Liver (tissue), 9 donors: ENCODE results near the gene ZFAND3. TPM values are rescaled to one million over a fixed set of nuclear protein-coding genes. Genes with fewer than 3 reads are reported as not detected.

Source experiments
- DNase-seq: peaks from one replicate; pipeline ENCODE4 v3.0.0-alpha.2; 2017; ENCODE audit warnings: low spot score
- H3K27ac ChIP-seq, 2 donors: one replicate each; pipeline ENCODE4 v1.7.0; 2013; ENCODE audit warnings: inconsistent platforms in 2 of 2, low read length in 2 of 2, control low read depth in 1 of 2, low read depth in 1 of 2, mild to moderate bottlenecking in 1 of 2
- H3K27me3 ChIP-seq, 4 donors: one replicate each; pipeline versions ENCODE4 v1.6.1 to v1.7.0; 2013; ENCODE audit warnings: low read length in 3 of 4, inconsistent platforms in 1 of 4, mild to moderate bottlenecking in 1 of 4, moderate library complexity in 1 of 4; ENCODE audit not compliant: control insufficient read depth in 4 of 4, insufficient read depth in 4 of 4
- H3K36me3 ChIP-seq, 4 donors: one replicate each; pipeline versions ENCODE4 v1.6.1 to v1.7.0; 2013; ENCODE audit warnings: low read length in 3 of 4, mild to moderate bottlenecking in 3 of 4, low read depth in 1 of 4, moderate library complexity in 1 of 4; ENCODE audit not compliant: control insufficient read depth in 4 of 4, insufficient read depth in 3 of 4
- H3K4me1 ChIP-seq, 4 donors: one replicate each; pipeline versions ENCODE4 v1.6.1 to v1.7.0; 2013; ENCODE audit warnings: low read length in 3 of 4, mild to moderate bottlenecking in 3 of 4, moderate library complexity in 1 of 4; ENCODE audit not compliant: control insufficient read depth in 4 of 4, insufficient read depth in 4 of 4
- H3K4me3 ChIP-seq, 3 donors: one replicate each; pipeline versions ENCODE4 v1.6.1 to v1.7.0; 2013; ENCODE audit warnings: low read length in 3 of 3, control low read depth in 1 of 3, low read depth in 1 of 3, mild to moderate bottlenecking in 1 of 3
- H3K9ac ChIP-seq, 2 donors: one replicate each; pipeline ENCODE4 v1.7.0; 2013; ENCODE audit warnings: low read length in 2 of 2, mild to moderate bottlenecking in 2 of 2, moderate library complexity in 2 of 2, control low read depth in 1 of 2, low read depth in 1 of 2
- H3K9me3 ChIP-seq, 4 donors: one replicate each; pipeline versions ENCODE4 v1.6.1 to v1.7.0; 2013; ENCODE audit warnings: low read length in 3 of 4; ENCODE audit not compliant: control insufficient read depth in 4 of 4
- ATF3 ChIP-seq: IDR thresholded peaks from 2 replicates; pipeline ENCODE4 v1.6.1; 2016; ENCODE audit warnings: antibody characterized with exemption
- CTCF ChIP-seq: fragments of 150-350 bp; IDR thresholded peaks from 2 replicates; pipeline ENCODE4 v1.5.1; 2017; ENCODE audit warnings: improper control_type of control experiment, low read depth, low read length; ENCODE audit not compliant: missing input control
- EGR1 ChIP-seq, 2 donors: IDR thresholded peaks; 2 replicates each; pipeline ENCODE4 v1.6.1; 2016 to 2018; ENCODE audit warnings: antibody characterized with exemption in 2 of 2, low read depth in 2 of 2
- FOXA1 ChIP-seq: IDR thresholded peaks from 2 replicates; pipeline ENCODE4 v1.6.1; 2016; ENCODE audit warnings: antibody characterized with exemption
- FOXA2 ChIP-seq: IDR thresholded peaks from 2 replicates; pipeline ENCODE4 v1.6.1; 2016; ENCODE audit warnings: antibody characterized with exemption
- GABPA ChIP-seq, 2 donors: IDR thresholded peaks in 1 of 2; conservative IDR thresholded peaks in 1 of 2; 2 replicates each; pipeline ENCODE4 v1.6.1; 2016; ENCODE audit warnings: antibody characterized with exemption in 2 of 2, mild to moderate bottlenecking in 1 of 2, moderate library complexity in 1 of 2
- HNF4A ChIP-seq, 2 donors: conservative IDR thresholded peaks; 2 replicates each; pipeline ENCODE4 v1.6.1; 2016; ENCODE audit warnings: antibody characterized with exemption in 2 of 2, mild to moderate bottlenecking in 2 of 2
- HNF4G ChIP-seq: IDR thresholded peaks from 2 replicates; pipeline ENCODE4 v1.6.1; 2016; ENCODE audit warnings: antibody characterized with exemption
- JUND ChIP-seq, 2 donors: IDR thresholded peaks; 2 replicates each; pipeline ENCODE4 v1.6.1; 2016; ENCODE audit warnings: antibody characterized with exemption in 2 of 2
- MAX ChIP-seq: IDR thresholded peaks from 2 replicates; pipeline ENCODE4 v1.6.1; 2016; ENCODE audit warnings: antibody characterized with exemption
- NR2F2 ChIP-seq: IDR thresholded peaks from 2 replicates; pipeline ENCODE4 v1.6.1; 2016; ENCODE audit warnings: antibody characterized with exemption
- RAD21 ChIP-seq, 2 donors: IDR thresholded peaks; 2 replicates each; pipeline ENCODE4 v1.6.1; 2016; ENCODE audit warnings: antibody characterized with exemption in 2 of 2, mild to moderate bottlenecking in 2 of 2
- REST ChIP-seq: IDR thresholded peaks from 2 replicates; pipeline ENCODE4 v1.6.1; 2016; ENCODE audit warnings: antibody characterized with exemption, mild to moderate bottlenecking
- RXRA ChIP-seq, 2 donors: IDR thresholded peaks; 2 replicates each; pipeline ENCODE4 v1.6.1; 2017 to 2018; ENCODE audit warnings: antibody characterized with exemption in 2 of 2, mild to moderate bottlenecking in 1 of 2
- TAF1 ChIP-seq: conservative IDR thresholded peaks from 2 replicates; pipeline ENCODE4 v1.6.1; 2016; ENCODE audit warnings: antibody characterized with exemption, mild to moderate bottlenecking
- YY1 ChIP-seq: IDR thresholded peaks from 2 replicates; pipeline ENCODE4 v1.6.1; 2016; ENCODE audit warnings: antibody characterized with exemption, mild to moderate bottlenecking
- WGBS: extraction: QIAGEN DNeasy Blood & Tissue Kit; methylation state at CpG from one replicate; pipeline ENCODE4 v1.1.7; 2013; 5-methylcytosine and 5-hydroxymethylcytosine counted together
- polyA plus RNA-seq, 2 donors: library from polyadenylated mRNA; stranded (reverse) in 1 of 2; unstranded in 1 of 2; fragments of 200-250 nt in 1 of 2; fragments of >200 nt in 1 of 2; fragmentation: Nextera tagmentation in 1 of 2; extraction: Ambion mirVana in 1 of 2; gene quantifications; one replicate each; pipeline versions ENCODE4 v1.2.1 to v1.2.3, GENCODE V29; 2013 to 2015
- total RNA-seq, 2 donors: library from RNA; depleted of rRNA; stranded (reverse); fragments of >200 nt; gene quantifications; one replicate each; pipeline ENCODE4 v1.2.3, GENCODE V29; 2014
- TF ChIP-seq, protein P1 (sequence below): IDR thresholded peaks from 2 replicates; pipeline ENCODE4 v1.6.1; 2016; ENCODE audit warnings: antibody characterized with exemption
- donor health status: healthy.
- donor health status: healthy.
- donor health status: healthy.
- donor health status: healthy.
- donor health status: healthy.

Gene ZFAND3
- total and polyA plus RNA-seq, 4 donors: 7.7 to 37.5 (median 23.1) TPM

- no peak overlapping the region for H3K9ac ChIP-seq
- H3K27me3 ChIP-seq: no peaks in the 10 kb centered on the region
- no peaks in the 10 kb centered on the region for H3K9me3 ChIP-seq
- WGBS: 74% methylated on average over 3 of the region's 3 CpGs
- no peak overlapping the region for H3K4me3 ChIP-seq
- no peak for TF ChIP-seq ATF3
- TF ChIP-seq TAF1: no peak
- no peak for TF ChIP-seq NR2F2
- no peak for TF ChIP-seq HNF4G
- no peak for TF ChIP-seq JUND (IDR thresholded peaks at IDR 0.05)
- no peak for TF ChIP-seq EGR1 (IDR thresholded peaks at IDR 0.05; ENCODE audit: low read depth in 2 of 2)
- TF ChIP-seq RXRA (IDR thresholded peaks at IDR 0.05): no peak
- TF ChIP-seq REST: no peak
- TF ChIP-seq MAX: no peak
- TF ChIP-seq YY1: no peak
- no peak for TF ChIP-seq FOXA1
- TF ChIP-seq FOXA2: no peak
- TF ChIP-seq HNF4A (conservative IDR thresholded peaks at IDR 0.05): no peak
- no peak for TF ChIP-seq GABPA (IDR thresholded peaks at IDR 0.05 in 1 of 2, conservative IDR thresholded peaks at IDR 0.05 in 1 of 2)
- no peak for TF ChIP-seq RAD21 (IDR thresholded peaks at IDR 0.05)
- TF ChIP-seq CTCF: no peak
- TF ChIP-seq, protein P1, sequence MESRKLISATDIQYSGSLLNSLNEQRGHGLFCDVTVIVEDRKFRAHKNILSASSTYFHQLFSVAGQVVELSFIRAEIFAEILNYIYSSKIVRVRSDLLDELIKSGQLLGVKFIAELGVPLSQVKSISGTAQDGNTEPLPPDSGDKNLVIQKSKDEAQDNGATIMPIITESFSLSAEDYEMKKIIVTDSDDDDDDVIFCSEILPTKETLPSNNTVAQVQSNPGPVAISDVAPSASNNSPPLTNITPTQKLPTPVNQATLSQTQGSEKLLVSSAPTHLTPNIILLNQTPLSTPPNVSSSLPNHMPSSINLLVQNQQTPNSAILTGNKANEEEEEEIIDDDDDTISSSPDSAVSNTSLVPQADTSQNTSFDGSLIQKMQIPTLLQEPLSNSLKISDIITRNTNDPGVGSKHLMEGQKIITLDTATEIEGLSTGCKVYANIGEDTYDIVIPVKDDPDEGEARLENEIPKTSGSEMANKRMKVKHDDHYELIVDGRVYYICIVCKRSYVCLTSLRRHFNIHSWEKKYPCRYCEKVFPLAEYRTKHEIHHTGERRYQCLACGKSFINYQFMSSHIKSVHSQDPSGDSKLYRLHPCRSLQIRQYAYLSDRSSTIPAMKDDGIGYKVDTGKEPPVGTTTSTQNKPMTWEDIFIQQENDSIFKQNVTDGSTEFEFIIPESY: no peak
- H3K4me1 ChIP-seq: peaks cover 16 to 53% (median 49%) of the 10 kb centered on the region in 4 donors
- H3K36me3 ChIP-seq: no peaks in the 10 kb centered on the region
- no peak for DNase-seq
- no peak overlapping the region for H3K27ac ChIP-seq
These were observed 169.2 kb downstream of the ZFAND3 start for GRCh38 chr6:37988696-37989095.
